NCI-H2029 treated with DMSO at 0.1 percent for 48 hours (cell line): ENCODE data around the gene ZBTB40.
A peak's percentile ranks its signal among the peaks of the same experiment; 100 is the strongest.

Source experiments
- DNase-seq: peaks from one replicate; lab custom pipeline; 2025; lab: John Stamatoyannopoulos, UW

Gene ZBTB40

DNA sequence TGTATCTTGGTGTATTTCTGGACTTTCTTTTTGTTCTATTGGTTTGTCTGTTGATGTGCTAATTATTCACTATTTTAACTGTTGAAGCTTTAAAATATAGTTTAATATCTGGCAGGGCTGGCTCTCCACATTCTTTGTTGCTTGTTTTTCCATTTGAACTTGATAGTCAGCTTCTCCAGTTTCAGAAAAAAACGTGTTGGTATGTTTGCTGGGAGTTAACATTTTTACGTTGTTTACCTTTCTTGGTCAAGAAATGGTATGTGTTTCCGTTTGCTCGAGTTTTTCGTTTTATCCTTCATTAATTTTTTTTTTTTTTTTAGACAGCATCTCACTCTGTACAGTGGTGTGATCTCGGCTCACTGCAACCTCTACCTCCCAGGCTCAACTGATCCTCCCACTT is 16.9 kb upstream of the ZBTB40 start:
- no peak for DNase-seq

DNA sequence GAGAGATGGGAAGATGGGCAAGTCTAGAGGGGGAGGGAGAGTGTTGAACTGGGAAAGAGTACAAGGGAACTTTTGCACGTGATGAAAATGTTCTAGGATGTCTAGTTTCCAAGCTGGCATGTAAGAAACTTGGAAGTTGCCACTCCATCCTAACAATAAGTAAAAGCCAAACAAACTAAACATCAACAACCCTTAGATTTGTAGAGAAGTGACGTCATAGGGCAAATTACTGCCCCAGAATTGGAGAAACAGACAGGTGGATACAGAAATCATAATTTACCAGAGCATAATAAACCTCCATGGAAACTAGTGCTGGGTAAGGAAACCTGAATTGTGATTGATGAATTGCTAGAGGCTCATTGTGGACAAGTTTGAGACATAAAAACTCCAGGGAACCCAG is 14.7 kb upstream of the ZBTB40 start:
- DNase-seq, result no peak

DNA sequence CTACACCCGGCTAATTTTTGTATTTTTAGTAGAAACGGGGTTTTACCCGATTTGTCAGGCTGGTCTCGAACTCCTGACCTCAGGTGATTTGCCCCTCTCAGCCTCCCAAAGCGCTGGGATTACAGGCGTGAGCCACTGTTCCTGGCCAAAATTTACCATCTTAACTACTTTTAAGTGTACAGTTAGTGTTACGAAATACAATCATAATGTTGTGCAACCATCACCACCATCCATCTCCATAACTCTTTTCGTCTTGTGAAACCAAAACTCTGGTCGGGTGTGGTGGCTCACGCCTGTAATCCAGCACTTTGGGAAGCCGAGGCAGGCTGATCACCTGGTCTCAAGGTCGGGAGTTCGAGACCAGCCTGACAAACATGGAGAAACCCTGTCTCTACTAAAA is 14.1 kb upstream of the ZBTB40 start:
- no peak for DNase-seq

DNA sequence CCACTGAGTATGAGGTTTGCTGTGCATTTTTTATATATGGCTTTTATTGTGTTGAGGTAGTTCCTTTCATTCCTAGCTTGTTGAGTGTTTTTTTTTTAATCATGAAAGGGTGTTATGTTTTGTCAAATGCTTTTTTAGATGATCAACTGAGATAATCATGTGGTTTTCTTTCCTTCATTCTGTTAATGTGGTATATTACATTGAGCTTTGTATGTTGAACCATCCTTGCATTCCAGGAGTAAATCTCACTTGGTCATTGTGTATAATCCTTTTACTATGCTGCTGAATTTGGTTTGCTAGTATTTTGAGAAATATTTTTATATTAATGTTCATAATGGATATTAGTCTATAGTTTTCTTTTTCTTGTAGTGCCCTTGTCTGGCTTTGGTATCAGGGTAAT is 11.1 kb upstream of the ZBTB40 start:
- no peak for DNase-seq

DNA sequence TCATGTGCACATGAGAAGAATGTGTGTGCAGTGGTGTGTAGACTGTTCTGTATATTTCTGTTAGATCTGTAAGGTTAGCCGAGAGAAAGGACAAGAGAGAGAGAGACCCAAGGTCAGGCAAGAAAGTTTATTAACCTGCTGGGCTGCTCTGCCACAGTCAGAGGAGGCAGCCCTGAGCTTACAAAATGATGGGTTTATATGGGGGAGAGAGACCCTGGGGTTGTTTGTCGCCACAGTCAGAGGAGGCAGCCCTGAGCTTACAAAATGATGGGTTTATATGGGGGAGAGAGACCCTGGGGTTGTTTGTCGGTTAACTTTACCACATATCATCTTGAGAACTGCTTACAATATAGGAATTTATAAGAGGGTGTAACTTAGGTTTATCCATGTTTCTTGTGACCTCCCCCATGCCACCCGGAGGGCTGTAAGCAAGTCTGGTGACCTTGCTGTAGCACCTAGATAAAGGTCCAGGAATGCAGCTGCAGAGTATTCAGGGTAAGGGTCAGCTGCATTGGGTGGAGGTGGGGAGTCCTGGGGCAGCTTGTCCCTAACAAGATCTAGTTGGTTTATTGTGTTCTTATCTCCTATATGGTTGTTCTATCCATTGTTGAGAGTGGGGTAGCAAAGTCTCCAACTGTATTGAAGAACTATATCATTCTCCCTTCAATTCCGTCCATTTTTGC is 9.3 kb upstream of the ZBTB40 start:
- DNase-seq, result no peak

DNA sequence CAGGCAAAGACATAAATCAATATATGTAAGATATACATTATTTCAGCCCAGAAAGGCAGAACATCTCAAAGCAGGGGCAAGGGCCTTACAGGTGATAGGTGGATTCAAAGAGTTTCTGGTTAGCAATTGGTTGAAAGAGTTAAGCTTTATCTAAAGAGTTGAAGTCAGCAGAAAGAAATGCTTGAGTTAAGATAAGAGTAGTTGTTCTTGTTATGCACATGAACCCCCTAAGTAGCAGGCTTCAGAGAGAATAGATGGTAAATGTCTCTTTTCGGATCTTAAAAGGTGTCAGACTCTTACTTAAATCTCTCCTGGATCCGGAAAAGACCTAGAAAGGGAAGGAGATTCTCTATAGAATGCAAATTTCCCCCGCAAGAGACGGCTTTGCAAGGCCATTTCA is 8.3 kb upstream of the ZBTB40 start:
- no peak for DNase-seq

DNA sequence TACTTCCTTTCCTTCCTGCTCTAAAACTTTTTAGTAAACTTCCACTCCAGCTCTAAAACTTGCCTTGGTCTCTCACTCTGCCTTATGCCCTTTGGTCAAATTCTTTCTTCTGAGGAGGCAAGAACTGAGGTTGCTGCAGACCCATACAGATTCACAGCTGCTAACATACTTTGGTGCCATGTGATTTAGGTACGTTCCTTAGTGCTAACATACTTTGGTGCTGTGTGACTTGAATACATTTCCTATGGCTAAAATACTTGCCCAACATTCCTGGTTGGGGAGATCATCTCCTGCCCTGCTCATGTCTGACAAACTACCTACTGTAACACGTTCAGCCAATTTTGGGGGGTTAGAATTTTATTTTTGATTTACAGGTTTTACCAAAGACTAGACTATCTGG is 6.8 kb upstream of the ZBTB40 start:
- no peak for DNase-seq

DNA sequence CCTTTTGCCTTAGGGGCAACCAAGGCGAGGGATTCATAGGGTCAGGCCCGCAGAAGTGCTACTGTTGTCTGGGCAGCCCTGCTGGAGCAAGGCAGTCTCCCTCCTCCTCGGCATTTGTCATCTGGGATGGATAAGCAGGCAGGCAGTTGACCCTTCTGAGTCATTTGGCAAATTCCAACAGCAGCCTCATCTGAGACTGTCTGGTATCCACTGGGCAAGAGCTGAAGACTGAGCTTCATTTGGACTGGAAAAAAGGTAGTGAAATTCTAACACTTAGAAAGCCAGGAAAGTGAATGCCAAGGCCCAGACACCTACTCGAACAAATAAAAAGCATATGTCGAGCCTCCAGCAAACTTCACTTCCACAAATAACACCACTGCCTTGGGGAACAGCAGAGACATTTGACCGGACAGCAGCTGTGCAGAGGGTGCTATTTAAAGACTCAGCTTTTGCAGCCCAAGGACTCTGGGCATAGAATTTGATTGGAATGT is 4.0 kb upstream of the ZBTB40 start:
- no peak for DNase-seq

DNA sequence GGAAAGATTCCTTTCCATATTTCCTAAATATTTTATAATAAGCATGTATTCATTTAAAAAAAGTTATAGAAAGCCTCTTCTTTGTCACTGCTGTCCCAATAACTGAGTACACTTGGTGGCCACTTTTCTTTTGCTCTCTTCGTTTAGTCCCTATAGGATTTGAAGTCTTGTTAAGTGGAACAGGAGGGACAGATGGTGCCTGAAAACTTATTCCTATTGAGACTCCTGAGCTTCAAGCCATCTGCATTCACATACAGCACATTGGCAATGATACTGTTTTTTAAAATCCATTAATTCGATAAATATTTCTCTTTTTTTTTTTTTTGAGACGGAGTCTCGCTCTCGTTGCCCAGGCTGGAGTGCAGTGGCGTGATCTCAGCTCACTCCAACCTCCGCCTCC is 2.0 kb upstream of the ZBTB40 start:
- no peak for DNase-seq

DNA sequence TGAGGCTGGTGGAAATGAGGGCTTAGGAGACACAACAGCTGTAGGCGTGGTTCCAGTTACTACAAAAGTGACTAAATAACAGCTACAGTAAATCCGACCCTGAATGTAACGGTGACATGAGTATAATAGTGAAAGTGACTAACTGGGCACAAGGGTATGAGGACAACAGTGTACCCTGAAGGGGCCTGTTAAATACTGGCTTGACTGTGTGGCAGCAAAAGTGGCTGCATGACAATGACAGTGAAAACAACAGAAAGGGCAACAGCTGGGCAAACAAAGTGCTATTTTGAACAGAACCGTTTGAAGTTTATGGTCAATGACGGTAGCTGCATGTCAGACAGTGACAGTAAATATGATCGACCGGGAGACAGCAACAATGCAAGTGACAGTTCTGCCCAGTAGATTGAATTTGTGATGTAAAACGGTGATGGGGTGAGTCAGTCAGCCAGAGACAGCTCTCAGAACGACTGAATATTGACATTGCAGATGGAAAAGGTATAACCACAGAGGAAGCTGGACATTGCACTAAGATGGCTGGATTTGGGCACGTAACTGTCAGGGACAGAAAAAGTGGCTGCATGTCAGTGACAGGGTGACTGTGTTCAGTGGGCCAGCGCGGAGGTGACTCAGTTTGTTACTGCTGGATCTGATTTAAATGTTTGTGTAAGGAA is 1.2 kb upstream of the ZBTB40 start:
- peak; percentile 43 for DNase-seq

DNA sequence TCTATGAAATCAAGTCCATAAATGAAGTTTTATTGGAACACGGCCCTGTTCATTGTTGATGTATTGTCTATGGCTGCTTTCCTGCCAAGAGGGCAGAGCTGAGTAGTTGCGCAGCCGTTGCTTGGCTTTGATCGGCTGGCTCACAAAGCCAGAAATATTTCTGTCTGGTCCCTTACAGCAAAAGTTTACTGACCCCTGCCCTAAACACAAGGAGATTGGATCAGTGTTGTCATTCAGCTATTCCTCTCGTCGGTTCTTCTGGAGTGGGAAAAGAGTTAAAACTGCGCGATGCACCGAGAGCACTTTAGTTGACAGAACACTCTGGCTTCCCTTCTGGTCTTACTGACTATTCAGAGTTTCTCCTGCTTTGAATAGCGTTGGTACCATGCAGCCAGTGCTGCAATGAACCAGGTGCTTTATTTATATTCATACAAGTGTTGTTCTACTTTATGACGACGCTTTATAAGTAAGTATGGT is 868 bp downstream of the ZBTB40 start:
- peak; percentile 31 for DNase-seq

DNA sequence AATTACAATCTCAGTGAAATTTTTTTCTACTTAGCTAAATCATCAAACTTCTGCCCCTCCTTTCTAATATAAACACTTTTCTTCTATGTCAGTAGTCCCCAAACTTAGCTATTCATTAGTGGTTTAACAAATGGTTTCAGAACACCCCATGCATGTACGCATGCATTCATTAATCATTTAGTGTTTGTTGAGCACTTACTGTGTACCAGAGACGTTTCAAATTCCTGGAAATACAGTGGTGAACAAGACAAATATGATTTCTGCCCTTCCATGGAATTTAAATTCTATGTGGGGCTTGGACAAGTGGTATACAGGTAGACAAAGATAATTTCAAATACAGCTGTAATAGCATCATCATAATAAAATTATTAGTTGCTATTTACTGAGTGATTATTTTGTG is 1.5 kb downstream of the ZBTB40 start:
- no peak for DNase-seq

DNA sequence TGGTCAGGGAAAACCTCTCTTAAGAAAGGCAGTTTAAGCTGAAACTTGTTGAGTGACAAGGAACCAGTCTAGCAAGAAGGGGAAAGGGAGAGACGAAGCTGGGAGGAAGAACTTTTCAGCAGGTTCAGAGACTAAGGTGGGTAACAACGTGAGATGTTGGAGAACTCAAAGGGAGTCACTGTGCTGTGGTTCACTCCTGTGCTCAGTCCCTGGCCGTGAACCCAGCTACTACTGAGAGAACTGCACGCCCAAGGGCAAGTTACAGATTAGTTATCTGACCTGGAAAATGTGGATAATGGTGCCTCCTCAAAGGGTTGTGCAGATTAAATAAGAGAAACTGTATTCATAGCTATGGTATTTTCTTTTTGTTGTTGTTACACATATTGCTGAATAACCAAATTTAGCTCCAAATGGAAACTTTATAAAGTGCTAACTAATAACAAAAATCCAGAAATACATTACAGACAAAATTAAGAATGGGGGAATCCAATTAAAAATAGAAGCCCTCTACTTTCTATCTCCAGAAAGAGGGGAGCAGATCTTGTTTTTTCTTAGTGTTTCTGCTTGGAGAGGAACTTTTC is 2.9 kb downstream of the ZBTB40 start:
- no peak for DNase-seq

DNA sequence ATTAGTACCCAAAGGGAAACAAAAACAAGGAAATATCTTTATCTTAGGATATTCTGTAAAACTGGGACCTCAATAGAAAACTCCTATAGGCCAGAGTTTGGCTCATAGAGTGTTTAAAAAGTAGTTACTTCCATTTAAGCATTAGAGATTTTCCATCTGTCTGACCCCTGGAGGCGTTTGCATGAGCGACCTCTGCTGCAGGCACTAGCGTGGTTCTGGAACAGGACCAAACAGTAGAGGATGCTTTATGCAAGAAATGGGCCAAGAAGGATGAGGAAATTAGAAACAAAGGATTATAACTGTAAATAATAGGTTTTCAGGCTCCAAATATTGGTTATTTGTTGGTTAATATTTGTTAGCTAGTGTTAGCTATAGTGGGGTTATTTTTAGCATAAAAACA is 5.7 kb downstream of the ZBTB40 start:
- no peak for DNase-seq

DNA sequence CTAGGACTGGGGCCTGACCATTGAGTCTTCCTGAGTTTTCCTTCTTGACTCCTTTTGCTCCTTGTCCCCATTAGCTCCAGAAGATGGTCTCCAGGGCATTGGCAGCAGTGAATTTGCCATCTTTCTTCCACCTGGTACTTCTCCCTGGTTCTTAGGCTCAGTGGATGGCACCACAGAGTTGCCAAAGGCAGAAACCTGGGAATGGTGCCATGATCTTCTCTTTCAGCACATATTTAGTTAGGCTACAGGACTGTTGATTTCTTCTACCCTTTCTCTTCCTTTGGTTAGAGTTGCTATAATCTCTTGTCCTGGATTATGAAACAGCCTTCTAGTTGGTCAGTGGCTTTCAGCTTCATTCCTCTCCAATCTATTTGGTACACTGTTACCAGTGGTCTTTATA is 6.2 kb downstream of the ZBTB40 start:
- no peak for DNase-seq

DNA sequence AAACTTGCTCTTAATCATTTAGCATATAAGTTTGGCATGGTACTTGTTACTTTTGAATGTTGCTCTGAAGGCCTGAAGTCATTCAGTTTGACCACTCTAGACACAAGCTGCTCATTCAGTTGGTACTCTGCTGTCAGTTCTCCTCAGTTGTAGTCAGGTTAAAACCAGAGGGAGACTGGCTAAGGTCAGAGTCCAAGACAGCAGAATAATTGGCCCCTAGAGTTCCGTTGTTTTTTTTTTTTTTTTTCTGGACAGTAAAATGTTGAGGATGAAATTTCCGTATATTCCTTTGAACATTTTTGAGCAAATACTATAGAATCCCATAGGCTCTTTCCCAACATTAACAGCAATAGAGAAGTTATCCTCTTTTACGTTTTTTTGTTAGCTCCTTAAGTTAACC is 9.4 kb downstream of the ZBTB40 start:
- DNase-seq, result no peak

DNA sequence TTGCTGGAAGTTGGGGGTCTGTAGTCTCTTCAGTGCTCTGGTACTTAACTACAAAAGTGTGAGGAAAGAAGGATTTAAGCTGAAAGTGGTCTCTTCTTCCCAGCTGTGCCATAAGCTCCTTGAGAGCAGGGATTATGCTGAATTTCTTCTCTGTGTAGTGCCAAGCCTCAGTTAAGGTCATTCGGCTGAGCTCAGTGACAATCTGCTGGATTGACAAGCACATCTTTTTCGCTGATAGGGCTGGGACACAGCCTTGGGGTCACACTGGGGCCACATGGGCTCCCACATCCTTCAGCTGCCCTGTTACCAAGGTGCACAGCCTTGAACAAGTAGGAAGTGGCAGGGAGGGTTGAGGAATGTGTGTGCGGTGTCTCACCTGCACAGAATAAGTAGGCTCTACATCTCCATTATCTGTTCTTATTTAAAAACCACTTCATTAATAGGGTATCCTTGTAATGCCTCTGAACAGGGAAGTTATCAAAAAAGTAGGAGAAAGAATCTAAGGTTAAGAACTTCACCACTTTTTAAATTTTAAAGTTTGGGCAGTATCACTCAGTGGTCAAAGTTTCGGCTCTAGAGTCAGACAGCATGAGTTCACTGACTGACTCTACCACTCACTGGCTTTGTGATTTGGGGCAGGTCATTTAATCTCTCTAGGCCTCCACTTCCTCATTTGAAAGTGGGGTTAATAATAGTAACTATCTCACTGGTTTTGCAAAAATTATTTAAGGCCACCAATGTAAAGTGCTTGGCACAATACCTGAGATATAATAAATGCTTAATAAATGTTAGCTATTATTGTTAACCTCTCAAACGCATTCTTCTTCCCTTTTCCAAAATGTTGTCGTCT is 10.3 kb downstream of the ZBTB40 start:
- DNase-seq, result no peak

DNA sequence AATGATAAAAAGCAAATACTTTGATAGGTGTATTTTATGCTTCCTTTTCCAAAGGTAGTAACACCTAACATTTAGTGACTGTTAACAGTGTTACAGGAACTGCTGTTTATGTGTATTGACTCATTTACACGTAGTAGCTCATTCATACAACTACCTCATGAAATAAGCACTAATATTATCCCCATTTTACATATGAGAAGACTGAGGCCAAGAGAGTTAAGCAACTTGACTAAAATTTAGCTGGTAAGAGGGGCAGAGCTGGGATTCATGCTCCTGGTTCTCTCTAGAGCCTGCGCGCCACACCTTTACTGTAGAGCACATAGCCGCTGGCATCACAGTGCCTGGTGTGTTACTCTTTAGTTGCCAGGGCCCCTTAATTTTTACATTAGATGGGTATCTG is 11.3 kb downstream of the ZBTB40 start:
- DNase-seq, result no peak

DNA sequence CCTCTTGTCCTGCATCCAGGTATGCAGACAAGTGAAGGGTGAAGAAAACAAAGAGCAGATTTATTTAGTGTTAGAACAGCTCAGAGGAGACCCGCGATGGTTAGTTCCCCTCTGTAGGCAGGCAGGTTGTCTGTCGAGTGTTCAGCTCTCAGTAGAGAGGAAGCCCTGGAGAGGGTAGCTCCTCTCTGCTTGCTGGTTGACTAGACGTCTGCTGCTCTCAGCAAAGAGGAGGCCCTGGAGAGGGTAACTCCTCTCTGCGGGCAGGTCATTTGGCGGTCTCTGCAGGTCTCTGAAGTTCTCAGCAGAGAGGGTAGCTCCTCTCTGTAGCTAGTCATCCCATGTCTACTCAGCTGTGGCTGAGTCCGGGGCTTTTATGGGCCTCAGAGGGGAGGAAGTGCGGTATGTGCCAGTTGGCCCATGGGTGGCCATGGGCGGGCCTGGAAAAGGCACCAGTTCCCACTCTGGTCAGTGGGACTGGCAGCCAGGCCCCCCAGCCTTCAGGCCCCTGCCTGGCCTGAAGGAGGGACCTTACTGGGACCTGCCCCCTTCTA is 13.4 kb downstream of the ZBTB40 start:
- DNase-seq, result no peak

DNA sequence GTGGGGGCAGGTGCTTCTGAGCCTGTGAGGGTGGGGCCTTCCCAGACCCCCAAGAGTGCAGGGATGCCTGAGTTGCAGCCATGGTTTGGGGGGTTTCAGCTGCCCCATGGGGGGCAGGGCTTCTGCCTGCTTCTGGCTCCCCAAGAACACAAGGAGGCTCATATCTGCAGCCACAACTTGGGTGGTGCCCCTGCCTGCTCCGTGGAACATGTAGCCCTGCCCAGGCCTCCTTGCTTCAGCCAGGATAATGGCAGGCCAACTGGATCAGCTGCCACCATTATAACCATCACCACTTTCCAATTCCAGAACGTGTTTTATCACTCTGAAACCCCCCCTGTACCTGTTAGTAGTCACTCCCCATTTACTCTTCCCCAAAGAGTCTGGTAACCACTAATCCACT is 14.0 kb downstream of the ZBTB40 start:
- DNase-seq, result no peak

DNA sequence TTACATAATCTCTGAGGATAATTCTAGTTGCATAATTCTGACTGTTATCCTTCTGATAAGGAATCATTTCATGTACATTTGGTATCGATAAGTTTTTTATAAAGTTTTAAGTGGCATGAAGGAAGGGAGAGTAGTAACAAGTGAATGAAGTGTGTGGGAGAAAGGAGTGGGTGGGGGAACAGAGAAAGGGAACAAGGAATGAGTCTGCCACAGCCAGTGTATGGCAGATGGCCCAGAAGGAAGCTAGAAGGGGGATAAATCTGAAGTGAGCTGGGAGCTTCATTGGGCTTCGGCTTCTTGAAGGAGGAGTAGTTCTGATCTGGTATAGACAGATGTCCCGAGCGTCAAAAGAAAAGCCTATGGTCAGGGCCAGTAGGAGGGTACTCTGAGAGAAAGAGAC is 18.6 kb downstream of the ZBTB40 start:
- DNase-seq, result no peak

DNA sequence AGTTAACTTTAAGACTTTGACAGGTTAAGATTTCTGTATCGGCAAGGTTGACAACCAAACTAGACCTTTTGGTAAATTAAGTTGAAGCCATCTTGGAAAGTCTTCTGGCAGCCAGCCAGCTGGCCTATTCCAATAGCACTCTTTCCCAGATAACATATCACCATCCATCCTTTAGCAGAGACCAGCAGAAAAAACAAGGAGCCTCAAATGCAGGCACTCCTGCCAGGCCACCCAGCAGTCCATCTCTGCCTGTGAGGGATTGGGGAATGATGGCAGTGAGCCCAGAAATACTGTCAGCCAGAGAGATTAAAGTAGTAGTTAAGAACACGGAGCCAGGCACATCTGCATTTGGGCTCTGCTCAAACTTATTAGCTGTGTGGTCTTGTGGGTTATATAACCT is 19.4 kb downstream of the ZBTB40 start:
- no peak for DNase-seq
